WTC11 (cell line): ENCODE data around the gene BCAS3.

ENCODE experiments used
- CREM ChIP-seq: sonication (generic); formaldehyde crosslinking; IDR thresholded peaks from 2 replicates; pipeline ENCODE4 v1.8.1; 2022; ENCODE audit warnings: mild to moderate bottlenecking, missing genetic modification reagents, moderate library complexity
- JUN ChIP-seq: sonication (generic); formaldehyde crosslinking; IDR thresholded peaks from 2 replicates; pipeline ENCODE4 v1.8.0; 2023; ENCODE audit warnings: mild to moderate bottlenecking, missing genetic modification reagents

GRCh38 chr17:61280851-61281250 lies 603.2 kb downstream of the BCAS3 start:
- TF ChIP-seq CREM (CRISPR knock-in tag) (no peak), JUN (no peak)
